ENCODE data around the gene ANKRD27.
"Not testable (repeated sequence)": the region's sequence is repeated elsewhere in the genome, so short reads cannot be mapped to it uniquely, and the experiment has no call there.

The ANKRD27 gene

DNA sequence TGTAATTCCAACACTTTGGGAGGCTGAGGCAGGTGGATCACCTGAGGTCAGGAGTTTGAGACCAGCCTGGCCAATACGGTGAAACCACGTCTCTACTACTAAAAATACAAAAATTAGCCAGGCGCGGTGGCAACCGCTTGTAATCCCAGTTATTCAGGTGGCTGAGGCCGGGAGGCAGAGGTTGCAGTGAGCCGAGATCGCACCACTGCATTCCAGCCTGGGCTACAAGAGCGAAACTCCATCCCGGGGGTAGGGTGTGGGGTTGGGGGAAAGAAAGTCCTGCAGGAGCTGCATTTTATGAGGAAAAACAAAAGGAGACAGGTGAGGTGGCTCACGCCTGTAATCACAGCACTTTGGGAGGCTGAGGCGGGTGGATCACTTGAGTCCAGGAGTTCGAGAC lies 22.6 kb downstream of the ANKRD27 start:
- not testable (repeated sequence) for DNase-seq (ENCODE audit: low spot score)

DNA sequence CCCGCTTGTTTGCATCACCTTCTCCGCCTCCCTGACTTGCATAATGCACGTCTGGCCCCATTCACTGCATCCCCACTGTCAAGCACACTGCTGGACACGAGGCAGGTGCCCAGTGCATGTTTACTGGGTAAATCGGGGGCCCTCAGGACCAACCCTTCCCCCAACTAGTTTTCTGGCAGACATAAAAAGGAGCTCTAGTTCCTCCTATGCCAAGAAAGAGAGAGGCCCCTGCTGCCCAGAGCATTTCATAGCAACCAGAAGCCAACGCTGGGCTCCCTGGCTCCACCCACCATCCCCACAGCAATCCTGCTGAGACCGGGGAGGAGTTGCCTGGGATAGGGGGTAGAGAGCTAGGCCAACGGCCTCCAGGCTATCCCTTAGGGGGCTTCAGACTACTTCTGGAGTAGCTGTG lies 23.2 kb downstream of the ANKRD27 start:
- DNase-seq (ENCODE audit: low spot score): no peak

DNA sequence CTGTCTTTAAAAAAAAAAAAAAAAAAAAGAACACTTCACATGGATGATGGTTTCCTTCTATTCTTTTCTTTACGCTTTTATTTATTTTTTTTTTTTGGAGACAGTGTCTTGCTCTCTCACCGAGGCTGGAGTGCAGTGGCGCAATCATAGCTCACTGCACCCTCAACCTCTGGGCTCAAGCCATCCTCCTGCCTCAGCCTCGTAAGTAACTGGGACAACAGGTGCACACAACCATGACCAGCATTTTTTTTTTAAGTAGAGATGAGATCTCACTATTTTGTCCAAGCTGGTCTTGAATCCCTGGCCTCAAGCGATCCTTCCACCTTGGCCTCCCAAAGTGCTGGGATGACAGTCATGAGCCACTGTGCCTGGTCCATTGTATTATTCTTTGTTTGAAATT lies 24.3 kb downstream of the ANKRD27 start:
- no peak for DNase-seq (ENCODE audit: low spot score)

DNA sequence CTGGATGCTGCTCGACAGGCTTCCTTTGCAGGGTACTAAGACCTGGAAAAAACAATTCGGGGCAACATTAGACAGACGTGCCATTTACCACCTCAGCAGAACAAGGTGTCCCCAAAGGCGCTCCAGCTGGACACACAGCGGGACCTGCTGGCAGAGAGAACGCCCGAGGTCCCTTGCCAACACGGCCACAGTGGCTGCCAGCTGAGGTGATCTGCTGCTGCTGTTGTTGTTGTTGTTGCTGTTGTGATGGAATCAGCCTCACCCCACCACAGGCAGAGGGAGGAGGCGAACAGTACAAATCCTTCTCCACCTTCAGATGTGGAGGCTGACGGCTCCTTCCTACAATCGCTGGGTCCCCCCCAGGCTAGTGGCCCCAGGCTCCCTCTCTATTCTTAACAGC lies 25.2 kb downstream of the ANKRD27 start:
- no peak for DNase-seq (ENCODE audit: low spot score)

DNA sequence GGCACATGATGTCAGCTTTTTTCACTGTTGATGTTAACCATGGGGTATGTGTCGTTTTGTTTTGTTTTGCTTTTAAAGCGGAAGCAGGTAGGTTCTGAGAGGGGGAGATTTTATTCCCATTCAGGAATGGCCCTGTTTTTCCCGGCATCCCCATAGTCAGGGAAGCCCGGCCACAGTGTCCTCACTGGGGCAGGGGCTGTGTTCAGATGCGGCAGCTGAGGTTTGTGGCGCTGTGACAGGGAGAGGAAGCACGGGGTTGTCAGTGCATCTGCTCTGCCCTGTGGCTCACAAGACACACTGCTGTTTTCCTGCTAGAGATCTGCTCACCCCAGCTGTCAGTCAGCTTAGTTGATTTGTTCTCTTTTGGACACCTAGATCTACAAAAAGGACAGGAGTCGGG lies 27.6 kb downstream of the ANKRD27 start:
- DNase-seq (ENCODE audit: low spot score): no peak

DNA sequence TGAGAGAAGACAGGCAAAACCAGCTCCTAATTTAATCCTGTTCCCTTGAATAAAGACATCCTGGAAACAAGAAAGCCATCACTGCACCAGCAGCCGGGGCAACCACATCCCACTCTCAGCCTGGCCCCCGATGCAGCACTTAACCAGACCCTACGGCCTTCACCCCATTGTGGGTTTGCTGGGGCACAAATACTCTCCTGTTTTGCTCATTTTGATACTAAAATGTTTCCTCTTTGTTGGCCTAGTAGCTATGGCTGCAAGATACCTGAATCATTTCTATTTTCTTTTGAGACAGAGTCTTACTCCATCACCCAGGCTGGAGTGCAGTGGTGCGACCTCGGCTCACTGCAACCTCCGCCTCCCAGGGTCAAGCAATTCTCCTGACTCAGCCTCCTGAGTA lies 28.4 kb downstream of the ANKRD27 start:
- no peak for DNase-seq (ENCODE audit: low spot score)

DNA sequence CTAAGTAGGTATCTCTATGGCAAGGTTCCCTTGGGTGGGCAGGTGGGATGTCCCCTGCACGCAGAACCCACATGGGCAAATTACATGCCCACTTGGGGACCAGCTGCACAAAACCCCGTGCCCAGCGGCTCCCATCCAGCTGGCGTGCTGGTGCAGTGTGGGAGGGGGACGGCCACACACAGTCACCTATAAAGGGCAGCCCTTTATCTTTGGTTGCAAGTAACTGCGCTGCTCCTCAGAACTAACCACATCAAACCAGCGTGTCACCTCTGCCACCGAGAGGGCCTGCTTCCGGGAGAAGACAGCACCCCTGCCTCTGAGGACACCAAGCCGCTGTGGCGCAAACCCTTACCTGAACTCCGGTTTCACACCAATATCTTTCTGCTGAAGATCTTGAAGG lies 32.2 kb downstream of the ANKRD27 start:
- DNase-seq (ENCODE audit: low spot score): no peak

DNA sequence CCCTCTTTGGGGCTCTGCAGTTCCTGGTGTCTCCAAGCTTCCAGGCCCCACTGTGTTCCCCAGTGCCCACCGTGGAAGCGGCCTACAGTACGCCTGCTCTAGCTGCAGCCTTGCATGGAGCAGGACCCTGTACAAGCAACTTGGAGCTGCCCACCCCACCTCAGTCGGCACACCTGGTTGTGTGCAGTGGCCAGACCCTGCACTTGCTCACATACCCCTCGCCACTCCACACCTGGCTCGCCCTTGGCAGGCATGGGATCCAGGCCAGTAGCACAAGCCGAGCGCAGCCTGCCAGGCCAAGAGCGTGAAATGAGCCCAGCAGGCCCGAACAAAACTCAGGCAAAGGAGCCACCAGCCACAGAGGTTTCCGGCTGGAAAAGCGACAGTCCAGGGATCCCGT lies 36.4 kb downstream of the ANKRD27 start:
- no peak for DNase-seq (ENCODE audit: low spot score)

DNA sequence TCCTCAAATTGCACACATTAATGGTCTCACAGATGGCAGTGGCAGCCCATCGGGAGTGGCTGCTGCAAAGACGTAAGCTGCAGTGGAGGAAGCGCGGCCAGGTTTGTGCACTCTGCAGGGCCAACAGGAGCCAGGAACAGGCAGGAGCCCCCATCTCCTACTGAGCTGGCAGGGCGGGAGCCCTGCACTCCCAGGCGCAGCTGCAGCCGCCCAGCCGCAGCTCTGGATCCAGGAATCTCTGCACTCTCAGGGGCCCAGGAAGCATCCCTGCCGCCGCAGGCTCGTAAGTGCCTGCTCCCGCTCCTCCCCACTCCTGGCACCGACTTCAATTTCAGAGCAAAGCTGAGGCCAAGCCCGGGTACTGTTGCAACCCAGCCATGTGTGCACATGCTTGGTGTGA lies 37.5 kb downstream of the ANKRD27 start:
- no peak for DNase-seq (ENCODE audit: low spot score)

DNA sequence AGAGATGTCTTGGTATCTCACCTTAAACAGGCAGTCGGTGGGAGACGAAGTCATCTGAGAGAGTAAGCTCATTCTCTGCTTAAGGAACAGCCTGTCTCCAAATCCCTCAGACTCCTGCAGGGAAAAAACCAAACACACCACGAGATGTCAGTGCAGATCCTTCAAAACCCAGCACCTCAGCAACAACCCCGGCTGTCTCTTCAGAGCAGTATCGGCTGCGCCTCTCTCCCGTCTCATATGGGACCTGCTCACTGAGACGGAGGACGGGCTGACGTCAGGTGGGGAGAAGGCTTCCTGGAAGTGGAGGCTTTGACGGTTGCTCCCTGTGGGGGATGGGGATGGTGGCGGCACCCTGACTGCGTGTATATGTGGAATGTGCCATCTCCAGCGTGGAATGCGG lies 43.6 kb downstream of the ANKRD27 start:
- DNase-seq (ENCODE audit: low spot score): no peak

DNA sequence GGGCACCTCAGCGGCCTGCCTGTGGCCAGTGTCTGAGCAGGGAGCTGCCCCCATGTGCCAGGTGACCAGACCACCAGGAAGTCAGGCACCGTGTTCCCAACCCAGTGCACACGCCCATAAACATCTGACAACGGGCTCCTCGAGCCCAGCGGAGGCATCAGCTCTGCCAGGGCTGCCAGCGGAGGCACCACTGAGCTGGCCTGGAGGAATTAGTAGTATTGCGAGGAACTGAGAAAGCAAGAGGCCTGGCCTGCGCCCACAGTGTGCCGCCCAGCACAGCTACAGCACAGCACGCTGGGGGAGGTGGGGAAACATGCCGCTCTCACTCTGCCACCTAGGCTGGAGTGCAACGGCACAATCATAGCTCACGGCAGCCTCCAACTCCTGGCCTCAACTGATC lies 44.6 kb downstream of the ANKRD27 start:
- no peak for DNase-seq (ENCODE audit: low spot score)

DNA sequence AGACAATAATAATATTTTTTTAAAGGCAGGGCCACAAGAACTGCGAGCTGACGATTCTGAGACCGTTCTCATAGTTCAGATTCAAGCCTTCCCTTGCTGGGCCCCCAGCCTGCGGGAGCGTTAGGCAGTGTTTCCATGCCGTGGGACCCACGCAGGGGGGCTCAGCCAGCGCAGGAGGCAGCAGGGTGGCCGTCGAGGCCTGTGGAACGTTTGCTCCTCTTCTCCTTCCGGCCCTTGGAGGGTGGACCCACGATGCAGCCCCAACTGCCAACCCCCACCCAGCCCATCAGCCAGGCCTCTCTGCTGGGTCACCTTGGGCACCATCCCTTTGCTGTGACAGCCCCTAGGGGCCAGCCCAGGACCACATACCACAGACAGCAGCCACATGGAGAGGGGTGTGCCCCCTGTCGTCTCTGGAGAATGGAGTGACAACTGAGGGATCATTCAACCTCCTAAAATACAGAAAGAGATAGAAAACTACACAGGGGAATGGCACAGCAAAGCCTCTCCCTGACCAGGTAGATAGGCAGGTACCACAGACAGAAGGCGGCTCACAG lies 47.2 kb downstream of the ANKRD27 start:
- DNase-seq (ENCODE audit: low spot score): no peak

DNA sequence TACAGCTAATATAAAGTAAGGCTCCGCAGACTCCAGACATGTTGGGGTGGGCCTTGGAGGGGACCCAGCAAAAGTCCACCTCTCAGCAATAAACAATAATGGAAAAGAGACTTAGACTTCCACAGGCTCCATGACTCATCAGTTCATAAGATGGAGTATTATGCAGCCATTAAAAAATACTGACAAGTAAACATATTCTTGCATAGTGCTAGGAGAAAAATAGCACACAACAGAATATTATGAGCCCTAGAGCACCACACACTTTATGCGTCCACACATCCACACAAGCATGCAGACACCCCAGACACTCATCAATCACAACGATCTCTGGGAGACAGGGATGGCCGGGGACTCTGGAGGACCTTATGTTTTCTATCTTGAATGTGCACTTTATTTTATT lies 48.0 kb downstream of the ANKRD27 start:
- DNase-seq (ENCODE audit: low spot score): no peak

DNA sequence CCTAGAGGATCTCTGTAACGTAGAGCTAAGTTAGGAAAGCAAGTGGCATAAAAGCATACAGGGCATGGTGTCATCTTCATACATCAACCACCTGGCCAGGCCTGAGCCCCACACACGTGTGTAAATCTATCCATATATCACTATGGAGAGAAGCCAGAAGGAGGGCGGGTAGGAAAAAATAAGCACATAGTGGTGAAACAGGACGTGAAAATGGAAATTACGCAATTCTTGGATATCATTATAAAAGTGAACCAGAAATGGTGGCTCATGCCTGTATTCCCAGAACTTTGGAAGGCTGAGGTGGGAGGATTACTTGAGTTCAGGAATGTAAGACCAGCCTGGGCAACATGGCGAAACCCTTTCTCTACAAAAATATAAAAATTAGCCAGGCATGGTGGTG lies 50.6 kb downstream of the ANKRD27 start:
- DNase-seq (ENCODE audit: low spot score): no peak

DNA sequence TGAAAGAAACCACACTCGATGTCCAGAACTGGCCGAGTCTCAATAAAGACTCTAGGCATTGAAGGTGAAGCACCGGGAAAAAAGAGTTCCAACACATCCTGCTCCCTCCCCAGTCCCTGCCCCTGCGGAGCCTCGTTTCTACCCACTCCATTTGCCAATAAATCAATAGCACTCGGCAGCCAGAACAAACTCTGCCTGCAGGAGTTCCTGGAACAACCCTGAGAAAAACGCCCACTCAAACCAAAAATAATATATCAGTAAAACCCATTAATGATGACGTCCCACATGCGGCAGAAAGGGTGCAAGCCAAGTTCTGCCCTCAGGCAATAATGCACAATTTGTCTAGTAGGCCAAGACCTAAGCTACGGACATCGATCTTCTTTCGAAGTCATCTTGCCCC lies 53.0 kb downstream of the ANKRD27 start:
- DNase-seq (ENCODE audit: low spot score): no peak

DNA sequence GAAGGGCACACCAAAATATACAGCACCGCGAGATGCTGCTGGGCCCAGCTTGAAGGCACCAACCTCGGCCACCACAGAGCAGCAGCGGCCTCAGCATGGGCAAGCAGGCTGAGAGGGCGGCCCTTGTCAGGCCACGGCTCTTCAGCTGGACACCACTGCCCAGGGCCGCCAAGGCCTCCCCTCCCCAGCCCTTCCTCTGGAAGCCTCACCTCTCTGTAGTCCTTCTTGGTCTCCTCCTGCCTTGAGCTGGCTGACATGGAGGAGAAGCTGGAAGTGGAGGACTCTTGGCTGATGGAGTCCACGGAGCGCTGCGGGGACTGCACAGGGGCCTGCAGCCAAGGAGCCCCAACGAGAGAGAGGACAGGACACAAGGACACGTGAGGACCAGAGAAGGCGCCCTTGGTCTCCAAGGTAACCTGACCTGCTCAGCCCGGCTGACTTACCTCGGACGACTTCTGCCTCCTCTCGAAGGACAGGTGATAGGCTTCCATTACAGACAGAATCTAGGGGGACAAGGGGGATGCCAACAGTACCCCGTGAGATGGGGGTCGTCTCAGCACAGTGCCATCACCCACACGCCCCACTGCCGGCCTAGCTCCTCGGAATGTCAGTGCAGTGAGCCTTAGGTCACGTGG lies 55.8 kb downstream of the ANKRD27 start:
- no peak for DNase-seq (ENCODE audit: low spot score)

DNA sequence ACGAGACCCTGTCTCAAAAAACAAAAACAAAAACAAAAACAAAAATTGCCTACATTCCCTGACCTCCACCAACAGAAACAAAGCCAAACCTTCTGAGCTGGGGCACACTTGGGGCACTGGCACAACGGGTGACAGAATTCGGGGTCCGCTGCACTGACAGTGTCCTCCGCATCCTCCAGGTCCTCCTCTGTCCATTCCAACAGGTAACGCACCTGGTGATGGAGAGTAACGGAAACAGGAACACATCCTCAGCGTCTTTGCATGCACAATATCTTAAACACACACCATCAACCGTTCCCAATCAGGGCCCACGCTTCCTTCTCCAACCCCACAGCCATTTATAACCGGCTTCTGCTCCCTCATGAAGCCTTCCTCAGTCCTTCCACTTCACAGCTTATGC lies 59.4 kb downstream of the ANKRD27 start:
- DNase-seq (ENCODE audit: low spot score): no peak

DNA sequence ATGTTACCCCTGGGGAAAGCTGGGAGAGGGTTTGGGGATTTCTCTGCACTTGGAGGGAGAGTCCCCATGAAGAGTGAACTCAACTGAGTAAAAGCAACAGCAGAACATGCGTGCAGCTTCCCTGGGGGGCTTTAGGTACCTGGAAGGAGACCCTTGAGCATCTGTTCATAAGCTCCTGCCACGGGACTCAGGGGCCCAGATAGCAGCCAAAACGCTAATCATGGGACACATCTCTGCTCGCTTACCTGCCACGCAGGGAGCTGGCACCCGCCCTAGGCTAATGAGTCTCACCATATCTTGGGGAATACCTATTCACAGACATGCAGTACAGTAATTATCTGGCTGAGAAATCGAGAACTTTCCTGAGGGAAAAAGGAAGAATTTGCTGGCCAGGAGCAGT lies 60.1 kb downstream of the ANKRD27 start:
- DNase-seq (ENCODE audit: low spot score): no peak

DNA sequence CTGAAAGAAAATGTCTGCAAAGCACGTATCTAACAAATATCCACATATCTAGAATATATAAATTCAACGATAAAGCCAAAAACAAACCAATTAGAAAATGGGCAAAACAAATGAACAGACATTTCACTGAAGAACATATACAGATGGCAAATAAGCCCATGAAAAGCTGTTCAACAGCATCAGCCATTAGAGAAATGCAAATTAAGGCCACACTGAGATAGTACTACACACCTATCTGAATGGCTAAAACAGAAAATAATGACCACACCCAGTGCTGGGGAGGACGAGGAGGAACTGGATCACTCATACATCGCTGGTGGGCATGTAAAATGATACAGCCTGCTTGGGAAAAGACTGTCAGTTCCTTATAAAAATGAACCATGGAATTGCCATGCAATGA lies 62.0 kb downstream of the ANKRD27 start:
- DNase-seq (ENCODE audit: low spot score): no peak

DNA sequence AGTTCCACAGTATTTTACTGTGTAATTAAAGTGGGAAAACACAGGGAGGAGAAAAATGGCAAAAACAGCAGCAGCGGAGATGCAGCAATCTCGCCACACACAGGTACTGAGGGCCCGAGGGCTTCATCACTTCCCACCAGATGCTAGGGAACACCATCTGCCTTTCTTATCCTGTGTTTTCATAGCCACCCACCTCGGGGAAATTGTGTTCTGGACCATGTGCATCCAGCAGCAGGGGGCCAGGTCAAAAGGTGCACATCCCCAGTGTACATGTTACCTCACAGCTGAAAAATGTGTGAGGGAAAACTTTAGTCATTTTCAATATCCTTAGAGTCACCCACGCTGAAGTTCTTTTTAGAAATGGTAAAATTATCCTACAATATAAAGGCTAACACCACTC lies 63.8 kb downstream of the ANKRD27 start:
- no peak for DNase-seq (ENCODE audit: low spot score)

DNA sequence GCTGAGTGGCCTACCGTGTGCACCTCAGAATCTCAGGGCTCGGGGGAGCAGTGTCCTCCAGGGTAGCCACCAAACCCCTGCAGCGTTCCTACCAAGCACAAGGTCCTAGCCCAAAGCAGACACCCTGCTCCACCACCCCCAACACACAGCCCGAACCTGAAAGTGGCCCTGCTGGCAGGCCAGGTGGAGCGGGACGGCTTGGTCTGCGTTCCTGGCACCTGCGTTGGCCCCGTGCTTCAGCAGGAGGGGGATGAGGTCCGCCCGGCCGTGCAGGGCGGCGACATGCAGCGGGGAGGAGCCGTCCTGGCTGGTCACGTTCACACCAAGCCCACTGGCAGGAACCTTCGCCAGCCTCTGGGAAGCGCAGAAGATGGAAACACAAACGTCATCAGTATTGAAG lies 67.5 kb downstream of the ANKRD27 start:
- no peak for DNase-seq (ENCODE audit: low spot score)

DNA sequence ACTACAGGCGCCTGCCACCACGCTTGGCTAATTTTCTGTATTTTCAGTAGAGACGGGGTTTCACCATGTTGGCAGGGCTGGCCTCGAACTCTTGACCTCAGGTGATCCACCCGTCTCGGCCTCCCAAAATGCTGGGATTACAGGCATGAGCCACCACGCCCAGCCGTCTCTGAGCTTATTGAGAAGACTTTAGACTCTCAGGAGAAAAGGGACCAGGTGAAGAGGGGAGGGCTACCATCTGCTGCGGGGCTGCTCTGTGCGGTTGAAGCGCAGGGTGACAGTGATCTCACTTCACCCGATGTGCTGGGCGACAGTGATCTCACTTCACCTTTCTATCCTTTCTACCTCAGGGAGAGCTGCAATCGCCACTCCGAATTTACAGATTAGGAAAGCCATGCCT lies 68.7 kb downstream of the ANKRD27 start:
- DNase-seq (ENCODE audit: low spot score): no peak

DNA sequence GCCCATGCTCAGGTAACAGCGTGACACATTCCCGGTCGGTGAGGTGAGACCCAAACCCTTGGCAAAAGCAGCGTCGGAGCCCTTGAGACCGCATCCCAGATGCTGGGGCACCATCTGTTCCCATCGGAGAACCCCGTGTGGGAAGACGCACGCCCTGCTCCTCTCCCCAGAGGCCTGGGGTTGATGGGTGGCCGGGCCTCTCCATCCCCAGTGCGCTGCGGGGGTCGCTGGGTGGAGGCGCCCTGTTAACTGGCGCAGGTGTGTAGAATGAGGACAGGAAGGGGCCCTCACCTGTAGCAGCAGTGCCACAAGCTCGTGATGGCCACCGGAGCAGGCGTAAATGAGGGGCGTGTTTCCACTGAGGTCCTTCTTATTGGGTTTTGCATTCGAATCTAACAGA lies 69.4 kb downstream of the ANKRD27 start:
- DNase-seq (ENCODE audit: low spot score): no peak

DNA sequence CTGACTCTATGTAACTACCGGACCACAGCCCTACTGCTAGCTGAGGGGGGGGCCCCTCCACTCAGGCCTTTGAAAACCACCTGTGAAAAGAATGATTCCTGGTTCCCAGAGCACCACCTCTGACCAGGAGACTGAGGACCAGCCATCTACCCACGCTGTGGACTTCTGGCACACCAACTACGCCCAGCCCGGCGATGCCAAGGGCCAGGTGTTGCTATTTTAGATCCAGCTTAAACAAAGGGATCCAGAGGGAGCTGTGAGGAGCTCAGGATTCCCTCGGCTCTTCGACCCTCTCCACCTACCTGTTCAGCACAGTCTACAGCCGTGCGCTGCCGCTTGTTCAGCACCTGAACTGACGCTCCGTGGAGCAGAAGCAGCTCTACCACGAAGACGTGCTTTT lies 71.0 kb downstream of the ANKRD27 start:
- no peak for DNase-seq (ENCODE audit: low spot score)

DNA sequence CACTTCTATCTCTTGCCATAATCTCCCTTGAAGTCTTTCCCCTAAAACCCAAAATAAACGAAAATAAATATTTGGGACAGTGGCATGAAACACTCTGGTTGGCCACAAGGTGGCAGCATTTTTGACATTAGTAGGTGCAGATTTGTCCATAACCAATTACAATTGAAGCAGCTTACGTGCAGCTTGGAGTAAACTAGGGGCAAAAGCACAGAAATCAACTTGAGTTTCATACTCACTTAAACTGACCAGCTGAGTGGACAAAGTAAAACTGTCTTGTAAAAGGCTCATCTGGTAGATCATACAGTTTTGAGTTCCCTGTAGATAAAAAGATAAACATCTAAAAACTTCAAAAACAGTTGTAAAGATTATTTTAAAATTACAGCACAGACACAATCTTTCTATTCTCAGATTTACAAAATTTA lies 75.2 kb downstream of the ANKRD27 start:
- peak; percentile 50 for DNase-seq (ENCODE audit: low spot score)
